Measurements from ENCODE around the gene SAFB2. TPM values are rescaled to one million over a fixed set of nuclear protein-coding genes. Genes with fewer than 3 reads are reported as not detected.

The SAFB2 gene
- total RNA-seq, 1 donor from 2014 or later: 48.2 TPM

DNA sequence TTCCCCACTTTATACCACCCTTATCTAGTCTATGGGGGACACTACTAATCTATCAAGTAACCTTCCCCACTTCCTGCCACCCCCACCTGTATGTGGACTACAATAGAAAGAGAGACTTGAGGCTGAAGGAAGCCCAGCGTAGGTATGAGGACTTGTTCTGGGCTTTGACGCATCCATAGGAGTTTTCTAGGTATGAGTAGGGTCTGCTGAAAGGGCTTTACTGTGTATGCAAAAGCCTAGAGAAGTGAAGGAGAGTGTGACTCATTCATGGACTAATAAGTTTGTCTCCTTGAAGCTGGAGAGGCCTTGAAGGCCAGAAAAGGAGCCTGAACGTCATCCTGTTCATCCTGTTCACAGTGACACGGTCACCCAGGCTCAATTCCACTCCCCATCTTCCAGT, 76.6 kb downstream of the SAFB2 start:
- H3K9me3 Mint-ChIP-seq (ENCODE audit: low read depth): no peaks in the 10 kb centered on the region
- no peaks in the 10 kb centered on the region for H3K4me1 Mint-ChIP-seq (ENCODE audit: low read depth)
- H3K27ac Mint-ChIP-seq (ENCODE audit: unreplicated experiment): no peak overlapping the region
- DNase-seq (ENCODE audit: low spot score): no peak
- H3K27me3 Mint-ChIP-seq (ENCODE audit: low read depth): peaks cover 13% of the 10 kb centered on the region
- no peak for TF ChIP-seq CTCF (IDR thresholded peaks at IDR 0.05)
- no peaks in the 10 kb centered on the region for H3K36me3 Mint-ChIP-seq (ENCODE audit: low read depth)
- no peak overlapping the region for H3K4me3 Mint-ChIP-seq (ENCODE audit: unreplicated experiment)

GRCh38 chr19:5545051-5545450, 77.5 kb downstream of the SAFB2 start:
- no peak for DNase-seq (ENCODE audit: low spot score)
- no peak overlapping the region for H3K4me3 Mint-ChIP-seq (ENCODE audit: unreplicated experiment)
- no peak for TF ChIP-seq CTCF (IDR thresholded peaks at IDR 0.05)

GRCh38 chr19:5542665-5543064, 79.9 kb downstream of the SAFB2 start:
- Mint-ChIP-seq H3K27ac (ENCODE audit: unreplicated experiment) (no peak overlapping the region), H3K36me3 (ENCODE audit: low read depth) (no peaks in the 10 kb centered on the region), H3K9me3 (ENCODE audit: low read depth) (no peaks in the 10 kb centered on the region), H3K4me1 (ENCODE audit: low read depth) (peaks cover 12% of the 10 kb centered on the region), H3K27me3 (ENCODE audit: low read depth) (peaks cover 1% of the 10 kb centered on the region), H3K4me3 (ENCODE audit: unreplicated experiment) (no peak overlapping the region)
- no peak for DNase-seq (ENCODE audit: low spot score)
- no peak for TF ChIP-seq CTCF (IDR thresholded peaks at IDR 0.05)

More at GRCh38 chr19:5545051-5545450, 77.5 kb downstream of the SAFB2 start:
- Mint-ChIP-seq H3K9me3 (ENCODE audit: low read depth) (no peaks in the 10 kb centered on the region), H3K27me3 (ENCODE audit: low read depth) (peaks cover 11% of the 10 kb centered on the region), H3K36me3 (ENCODE audit: low read depth) (no peaks in the 10 kb centered on the region), H3K4me1 (ENCODE audit: low read depth) (no peaks in the 10 kb centered on the region), H3K27ac (ENCODE audit: unreplicated experiment) (no peak overlapping the region)

DNA sequence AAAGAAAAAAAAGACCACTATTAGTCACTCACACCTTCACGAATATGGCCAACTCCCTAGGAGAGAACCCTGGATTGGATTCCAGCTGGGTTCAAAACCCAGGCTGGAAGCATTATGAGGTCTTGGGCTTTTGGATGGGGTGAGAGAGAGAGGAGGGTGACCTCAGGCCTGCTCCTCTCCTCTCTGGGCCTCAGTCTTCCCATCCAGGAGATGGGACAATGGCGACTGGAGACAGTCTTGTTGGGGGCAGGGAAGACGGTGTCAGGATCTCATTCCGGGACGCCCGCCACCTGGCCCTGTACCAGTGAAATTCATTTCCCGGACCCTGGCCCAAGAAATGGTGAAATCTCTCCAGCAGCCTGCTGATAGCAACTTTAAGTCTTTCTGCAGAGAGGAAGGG, 81.1 kb downstream of the SAFB2 start:
- no peak for TF ChIP-seq CTCF (IDR thresholded peaks at IDR 0.05)
- Mint-ChIP-seq H3K36me3 (ENCODE audit: low read depth) (no peaks in the 10 kb centered on the region), H3K27me3 (ENCODE audit: low read depth) (peaks cover 1% of the 10 kb centered on the region), H3K27ac (ENCODE audit: unreplicated experiment) (no peak overlapping the region), H3K9me3 (ENCODE audit: low read depth) (no peaks in the 10 kb centered on the region), H3K4me1 (ENCODE audit: low read depth) (peaks cover 16% of the 10 kb centered on the region), H3K4me3 (ENCODE audit: unreplicated experiment) (no peak overlapping the region)
- DNase-seq (ENCODE audit: low spot score): no peak

DNA sequence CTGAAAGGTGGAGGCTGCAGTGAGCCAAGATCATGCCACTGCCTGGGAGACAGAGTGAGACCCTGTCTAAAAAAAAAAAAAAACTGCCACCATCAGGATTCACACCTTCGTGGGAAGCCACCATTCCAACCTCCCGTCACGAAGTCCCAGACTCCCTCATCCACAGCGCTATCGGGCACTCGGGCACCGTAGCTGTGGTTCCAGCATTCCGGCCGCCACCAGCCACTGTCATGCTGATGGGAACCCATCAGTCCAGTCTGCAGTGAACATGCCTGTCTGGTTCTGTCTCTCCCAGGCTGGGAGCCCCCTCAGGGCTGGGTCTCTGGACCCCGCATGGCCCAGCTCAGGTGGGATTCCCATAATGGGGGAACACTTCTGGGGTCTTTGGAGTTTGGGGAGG, 82.4 kb downstream of the SAFB2 start:
- H3K9me3 Mint-ChIP-seq (ENCODE audit: low read depth): peaks cover under 1% of the 10 kb centered on the region

More for the DNA sequence above, 82.4 kb downstream of the SAFB2 start:
- no peak overlapping the region for H3K4me3 Mint-ChIP-seq (ENCODE audit: unreplicated experiment)
- no peaks in the 10 kb centered on the region for H3K36me3 Mint-ChIP-seq (ENCODE audit: low read depth)
- no peak overlapping the region for H3K27ac Mint-ChIP-seq (ENCODE audit: unreplicated experiment)
- H3K4me1 Mint-ChIP-seq (ENCODE audit: low read depth): peaks cover 21% of the 10 kb centered on the region
- DNase-seq (ENCODE audit: low spot score): no peak
- no peak for TF ChIP-seq CTCF (IDR thresholded peaks at IDR 0.05)
- no peaks in the 10 kb centered on the region for H3K27me3 Mint-ChIP-seq (ENCODE audit: low read depth)

Data from chondrocyte (in vitro differentiated cells).